H54 (cell line): ENCODE data around the gene ZMAT5.
"Not testable (repeated sequence)": the region's sequence is repeated elsewhere in the genome, so short reads cannot be mapped to it uniquely, and the experiment has no call there.

Experiments used
- DNase-seq: peaks from one replicate; pipeline ENCODE4 v3.0.0; 2011; ENCODE audit warnings: low spot score, mixed read lengths; ENCODE audit not compliant: insufficient read length
- FAIRE-seq: peaks from 3 replicates; lab custom pipeline; 2011; peaks lifted over from hg19 to GRCh38; lab: Jason Lieb, UNC
- POLR2A ChIP-seq: IDR thresholded peaks from 2 replicates; pipeline ENCODE4 v1.6.1; 2011; ENCODE audit warnings: low read depth, mild to moderate bottlenecking, low read length

Gene ZMAT5

GRCh38 chr22:29780220-29780619, 13.4 kb upstream of the ZMAT5 start:
- FAIRE-seq (no peak), DNase-seq (no peak)

DNA sequence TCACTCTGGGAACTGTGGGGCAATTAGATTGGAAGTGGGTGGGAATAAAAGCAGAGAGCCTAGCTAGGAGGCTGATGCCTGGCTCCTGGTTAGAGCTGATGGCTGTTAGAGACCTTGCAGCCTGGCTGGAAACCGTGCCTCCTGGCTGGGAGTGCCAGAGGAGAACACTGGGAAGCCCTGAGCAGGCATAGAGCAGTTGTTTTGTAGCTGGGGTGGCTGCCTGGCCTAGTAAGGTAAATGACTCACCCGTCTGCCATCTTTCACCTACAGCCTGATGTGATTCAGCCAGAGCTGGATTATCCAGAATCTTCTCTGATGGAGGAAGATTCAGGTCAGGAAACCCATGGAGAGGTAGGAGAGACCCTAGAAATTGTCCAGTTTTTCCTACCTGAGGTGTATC, 6.4 kb upstream of the ZMAT5 start:
- FAIRE-seq: peak; percentile 71
- peak; percentile 46 for DNase-seq
- no peak for TF ChIP-seq POLR2A

More at GRCh38 chr22:29780220-29780619, 13.4 kb upstream of the ZMAT5 start:
- no peak for TF ChIP-seq POLR2A

GRCh38 chr22:29772170-29772641, 5.4 kb upstream of the ZMAT5 start:
- no peak for TF ChIP-seq POLR2A
- DNase-seq (no peak), FAIRE-seq (no peak)

GRCh38 chr22:29769723-29770321, 3.0 kb upstream of the ZMAT5 start:
- no peak for DNase-seq
- no peak for FAIRE-seq
- TF ChIP-seq POLR2A: no peak

- no peak for TF ChIP-seq POLR2A
- FAIRE-seq: no peak
- DNase-seq: no peak
These were observed 1.4 kb upstream of the ZMAT5 start for GRCh38 chr22:29768052-29768693.

- peak; percentile 62 for DNase-seq
- no peak for FAIRE-seq
- TF ChIP-seq POLR2A: peak; percentile 59; the same call in 1 of the 2 replicates
These were observed 604 bp upstream of the ZMAT5 start, which contains the start of gene UQCR10 for GRCh38 chr22:29767171-29768051. TSS of gene UQCR10 (plus strand) at chr22:29767369. CDS start at chr22:29767399, 30 bp downstream.

- DNase-seq (no peak), FAIRE-seq (no peak)
- no peak for TF ChIP-seq POLR2A
These were observed 739 bp downstream of the ZMAT5 start for GRCh38 chr22:29765905-29766631.

DNA sequence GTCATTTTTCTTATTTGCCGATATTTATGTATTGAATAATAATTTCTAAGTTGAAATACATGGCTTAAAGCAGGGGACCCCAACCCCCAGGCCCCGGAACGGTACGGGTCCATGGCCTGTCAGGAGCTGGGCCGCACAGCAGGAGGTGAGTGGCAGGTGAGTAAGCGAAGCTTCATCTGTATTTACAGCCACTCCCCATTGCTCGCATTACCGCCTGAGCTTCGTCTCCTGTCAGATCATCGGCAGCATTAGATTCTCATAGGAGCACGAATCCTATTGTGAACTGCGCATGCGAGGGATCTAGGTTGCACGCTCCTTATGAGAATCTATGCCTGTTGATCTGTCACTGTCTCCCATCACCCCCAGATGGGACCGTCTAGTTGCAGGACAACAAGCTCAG, 4.5 kb downstream of the ZMAT5 start:
- TF ChIP-seq POLR2A: no peak
- FAIRE-seq: no peak
- no peak for DNase-seq

DNA sequence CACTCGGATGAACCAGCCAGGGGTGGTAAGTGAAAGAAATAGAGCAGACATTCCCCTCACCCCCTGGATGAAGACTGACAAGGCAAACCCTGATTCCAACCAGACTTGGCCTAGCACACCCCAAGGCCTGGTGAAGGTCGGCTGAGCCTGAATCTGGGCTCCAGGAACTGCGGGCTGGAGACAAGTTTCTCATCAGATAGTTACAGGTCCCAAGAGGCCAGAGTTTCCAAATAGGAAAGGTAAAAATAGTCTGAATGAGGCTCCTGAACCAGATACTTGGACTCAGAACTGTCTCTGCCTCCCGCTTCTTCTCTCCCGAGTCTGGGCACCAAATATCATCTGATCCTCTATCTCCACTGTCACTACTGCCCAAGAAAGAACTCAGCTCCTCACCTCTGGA, 7.8 kb downstream of the ZMAT5 start:
- DNase-seq (no peak), FAIRE-seq (no peak)
- TF ChIP-seq POLR2A: no peak

- no peak for FAIRE-seq
These were observed 8.7 kb downstream of the ZMAT5 start for GRCh38 chr22:29758068-29758622.

GRCh38 chr22:29757096-29757495, 9.7 kb downstream of the ZMAT5 start:
- no peak for TF ChIP-seq POLR2A
- FAIRE-seq (no peak), DNase-seq (no peak)

More at GRCh38 chr22:29758068-29758622, 8.7 kb downstream of the ZMAT5 start:
- DNase-seq: no peak
- TF ChIP-seq POLR2A: no peak

DNA sequence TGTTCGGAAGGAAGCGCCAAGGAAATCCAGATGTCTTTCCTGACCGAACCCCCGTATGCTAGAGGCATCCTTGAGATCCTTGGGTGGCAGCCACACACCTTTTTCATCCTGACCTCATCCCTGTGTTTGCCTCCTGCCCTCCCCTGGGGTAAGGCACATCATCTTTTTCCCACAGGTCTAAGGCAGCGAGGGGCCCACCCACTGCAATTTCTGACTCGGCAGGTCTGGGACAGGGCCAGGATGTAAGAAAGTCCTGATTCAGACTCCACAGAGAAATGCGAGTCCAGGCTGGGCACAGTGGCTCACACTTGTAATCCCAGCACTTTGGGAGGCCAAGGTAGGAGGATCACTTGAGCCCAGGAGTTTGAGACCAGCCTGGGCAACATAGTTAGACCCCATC, 10.5 kb downstream of the ZMAT5 start:
- DNase-seq (no peak), FAIRE-seq (no peak)
- TF ChIP-seq POLR2A: no peak

DNA sequence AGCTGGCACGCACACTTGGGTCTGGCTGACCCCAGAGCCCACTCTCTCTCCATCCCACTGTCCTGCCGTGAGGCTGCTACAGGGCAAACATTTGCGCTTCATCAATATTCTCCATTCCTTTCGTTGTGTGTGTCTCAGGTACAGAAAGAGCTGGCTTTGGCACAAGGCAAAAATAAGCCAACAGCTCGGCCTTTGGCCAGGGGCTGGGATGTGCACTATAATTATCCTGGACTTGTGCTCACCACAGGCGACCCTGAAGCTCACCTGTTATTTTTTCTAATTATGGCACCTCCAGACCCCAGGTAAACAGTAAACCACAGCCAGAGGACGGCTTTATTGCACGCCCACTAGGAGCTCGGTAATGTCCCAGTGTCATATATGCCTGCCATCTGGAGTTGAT, 10.9 kb downstream of the ZMAT5 start:
- no peak for FAIRE-seq
- no peak for TF ChIP-seq POLR2A
- no peak for DNase-seq

DNA sequence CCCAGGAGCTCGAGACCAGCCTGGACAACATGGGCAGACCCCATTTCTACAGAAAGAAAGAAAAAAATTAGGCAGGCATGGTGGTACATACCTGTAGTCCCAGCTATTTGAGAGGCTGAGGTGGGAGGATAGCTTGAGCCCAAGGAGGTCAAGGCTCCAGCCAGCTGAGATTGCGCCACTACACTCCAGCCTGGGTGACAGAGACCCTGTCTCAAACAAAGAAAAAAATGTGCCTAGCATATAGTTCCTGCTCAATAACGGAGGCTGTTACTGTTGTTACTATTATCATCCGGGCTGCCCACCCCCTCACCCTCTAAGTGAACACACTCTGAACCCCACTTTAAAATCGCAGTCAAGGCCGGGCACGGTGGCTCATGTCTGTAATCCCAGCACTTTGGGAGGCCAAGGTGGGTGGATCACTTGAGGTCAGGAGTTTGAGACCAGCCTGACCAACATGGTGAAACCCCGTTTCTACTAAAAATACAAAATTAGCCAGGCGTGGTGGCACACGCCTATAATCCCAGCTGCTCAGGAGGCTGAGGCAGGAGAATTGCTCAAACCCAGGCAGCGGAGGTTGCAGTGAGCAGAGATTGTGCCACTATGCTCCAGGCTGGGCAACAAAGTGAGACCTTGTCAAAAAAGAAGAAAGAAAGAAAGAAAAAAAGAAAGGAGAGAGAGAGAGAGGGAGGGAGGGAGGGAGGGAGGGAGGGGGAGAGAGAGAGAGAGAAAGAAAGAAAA, 12.0 kb downstream of the ZMAT5 start:
- not testable (repeated sequence) for FAIRE-seq, DNase-seq
